ENCODE results near the gene PINLYP. TPM values are rescaled to one million over a fixed set of nuclear protein-coding genes. Genes with fewer than 3 reads are reported as not detected.

PINLYP gene
- total and polyA plus RNA-seq, 9 of the 15 experiments (the other 6 are each of a cell fraction or from before 2014, with no cell fraction given): 1.00 to 6.7 (median 2.2) TPM

- peak; percentile 87 for TF ChIP-seq PHF8 (IDR thresholded peaks at IDR 0.05; ENCODE audit: borderline replicate concordance, low read length)
- TF ChIP-seq PRMT5 (CRISPR knock-in tag; IDR thresholded peaks at IDR 0.05): no peak
- TF ChIP-seq NFE2L1 (tag; IDR thresholded peaks at IDR 0.05; ENCODE audit: borderline replicate concordance, low read depth): no peak
- no peak for TF ChIP-seq NCOA1 (IDR thresholded peaks at IDR 0.05; ENCODE audit: low read depth)
- 0 out of 2 replicates have a peak, but pooled peaks have one; percentile 54 for TF ChIP-seq ZNF444 (CRISPR knock-in tag; IDR thresholded peaks at IDR 0.05)
- no peak for TF ChIP-seq GATA2 (CRISPR knock-in tag; IDR thresholded peaks at IDR 0.05)
- TF ChIP-seq, protein P1, sequence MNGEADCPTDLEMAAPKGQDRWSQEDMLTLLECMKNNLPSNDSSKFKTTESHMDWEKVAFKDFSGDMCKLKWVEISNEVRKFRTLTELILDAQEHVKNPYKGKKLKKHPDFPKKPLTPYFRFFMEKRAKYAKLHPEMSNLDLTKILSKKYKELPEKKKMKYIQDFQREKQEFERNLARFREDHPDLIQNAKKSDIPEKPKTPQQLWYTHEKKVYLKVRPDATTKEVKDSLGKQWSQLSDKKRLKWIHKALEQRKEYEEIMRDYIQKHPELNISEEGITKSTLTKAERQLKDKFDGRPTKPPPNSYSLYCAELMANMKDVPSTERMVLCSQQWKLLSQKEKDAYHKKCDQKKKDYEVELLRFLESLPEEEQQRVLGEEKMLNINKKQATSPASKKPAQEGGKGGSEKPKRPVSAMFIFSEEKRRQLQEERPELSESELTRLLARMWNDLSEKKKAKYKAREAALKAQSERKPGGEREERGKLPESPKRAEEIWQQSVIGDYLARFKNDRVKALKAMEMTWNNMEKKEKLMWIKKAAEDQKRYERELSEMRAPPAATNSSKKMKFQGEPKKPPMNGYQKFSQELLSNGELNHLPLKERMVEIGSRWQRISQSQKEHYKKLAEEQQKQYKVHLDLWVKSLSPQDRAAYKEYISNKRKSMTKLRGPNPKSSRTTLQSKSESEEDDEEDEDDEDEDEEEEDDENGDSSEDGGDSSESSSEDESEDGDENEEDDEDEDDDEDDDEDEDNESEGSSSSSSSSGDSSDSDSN (IDR thresholded peaks at IDR 0.05; ENCODE audit: borderline replicate concordance in 1 of 2, low read depth in 2 of 2, low read length in 2 of 2): peak in 1 of 2 experiments; percentile 13; a peak in 1 of 4 replicates
- TF ChIP-seq KAT2B (IDR thresholded peaks at IDR 0.05; ENCODE audit: low read depth, low read length): no peak
- no peak for TF ChIP-seq KAT7 (CRISPR knock-in tag; IDR thresholded peaks at IDR 0.05; ENCODE audit: borderline replicate concordance)
- TF ChIP-seq ZNF174 (CRISPR knock-in tag; IDR thresholded peaks at IDR 0.05): no peak
- no peak for TF ChIP-seq NR1H2 (CRISPR knock-in tag; IDR thresholded peaks at IDR 0.05)
- no peak for TF ChIP-seq ZNF140 (CRISPR knock-in tag; IDR thresholded peaks at IDR 0.05)
- TF ChIP-seq, protein P2, sequence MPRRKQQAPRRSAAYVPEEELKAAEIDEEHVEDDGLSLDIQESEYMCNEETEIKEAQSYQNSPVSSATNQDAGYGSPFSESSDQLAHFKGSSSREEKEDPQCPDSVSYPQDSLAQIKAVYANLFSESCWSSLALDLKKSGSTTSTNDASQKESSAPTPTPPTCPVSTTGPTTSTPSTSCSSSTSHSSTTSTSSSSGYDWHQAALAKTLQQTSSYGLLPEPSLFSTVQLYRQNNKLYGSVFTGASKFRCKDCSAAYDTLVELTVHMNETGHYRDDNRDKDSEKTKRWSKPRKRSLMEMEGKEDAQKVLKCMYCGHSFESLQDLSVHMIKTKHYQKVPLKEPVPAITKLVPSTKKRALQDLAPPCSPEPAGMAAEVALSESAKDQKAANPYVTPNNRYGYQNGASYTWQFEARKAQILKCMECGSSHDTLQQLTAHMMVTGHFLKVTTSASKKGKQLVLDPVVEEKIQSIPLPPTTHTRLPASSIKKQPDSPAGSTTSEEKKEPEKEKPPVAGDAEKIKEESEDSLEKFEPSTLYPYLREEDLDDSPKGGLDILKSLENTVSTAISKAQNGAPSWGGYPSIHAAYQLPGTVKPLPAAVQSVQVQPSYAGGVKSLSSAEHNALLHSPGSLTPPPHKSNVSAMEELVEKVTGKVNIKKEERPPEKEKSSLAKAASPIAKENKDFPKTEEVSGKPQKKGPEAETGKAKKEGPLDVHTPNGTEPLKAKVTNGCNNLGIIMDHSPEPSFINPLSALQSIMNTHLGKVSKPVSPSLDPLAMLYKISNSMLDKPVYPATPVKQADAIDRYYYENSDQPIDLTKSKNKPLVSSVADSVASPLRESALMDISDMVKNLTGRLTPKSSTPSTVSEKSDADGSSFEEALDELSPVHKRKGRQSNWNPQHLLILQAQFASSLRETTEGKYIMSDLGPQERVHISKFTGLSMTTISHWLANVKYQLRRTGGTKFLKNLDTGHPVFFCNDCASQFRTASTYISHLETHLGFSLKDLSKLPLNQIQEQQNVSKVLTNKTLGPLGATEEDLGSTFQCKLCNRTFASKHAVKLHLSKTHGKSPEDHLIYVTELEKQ (CRISPR knock-in tag; IDR thresholded peaks at IDR 0.05): no peak
- no peak for TF ChIP-seq TCFL5 (CRISPR knock-in tag; conservative IDR thresholded peaks at IDR 0.05)
- no peak for TF ChIP-seq MEF2D (tag; conservative IDR thresholded peaks at IDR 0.05; ENCODE audit: low read depth)
- TF ChIP-seq, protein P3, sequence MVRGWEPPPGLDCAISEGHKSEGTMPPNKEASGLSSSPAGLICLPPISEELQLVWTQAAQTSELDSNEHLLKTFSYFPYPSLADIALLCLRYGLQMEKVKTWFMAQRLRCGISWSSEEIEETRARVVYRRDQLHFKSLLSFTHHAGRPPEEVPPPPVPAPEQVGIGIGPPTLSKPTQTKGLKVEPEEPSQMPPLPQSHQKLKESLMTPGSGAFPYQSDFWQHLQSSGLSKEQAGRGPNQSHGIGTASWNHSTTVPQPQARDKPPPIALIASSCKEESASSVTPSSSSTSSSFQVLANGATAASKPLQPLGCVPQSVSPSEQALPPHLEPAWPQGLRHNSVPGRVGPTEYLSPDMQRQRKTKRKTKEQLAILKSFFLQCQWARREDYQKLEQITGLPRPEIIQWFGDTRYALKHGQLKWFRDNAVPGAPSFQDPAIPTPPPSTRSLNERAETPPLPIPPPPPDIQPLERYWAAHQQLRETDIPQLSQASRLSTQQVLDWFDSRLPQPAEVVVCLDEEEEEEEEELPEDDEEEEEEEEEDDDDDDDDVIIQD (CRISPR knock-in tag; IDR thresholded peaks at IDR 0.05): no peak
- TF ChIP-seq PHF21A (IDR thresholded peaks at IDR 0.05; ENCODE audit: borderline replicate concordance, low read depth): no peak
Measured at GRCh38 chr19:43575156-43575950, at the start of gene PINLYP, which contains the start of gene XRCC1 (continued).

Data from K562 (cell line).